Osteocyte (in vitro differentiated cells): ENCODE measurements around the gene LIMK2. TPM values are rescaled to one million over a fixed set of nuclear protein-coding genes. Genes with fewer than 3 reads are reported as not detected.

ENCODE experiments used
- DNase-seq: peaks from one replicate; pipeline ENCODE4 v3.0.0; 2021; ENCODE audit warnings: mixed read lengths; ENCODE audit not compliant: unreplicated experiment; ENCODE audit errors: extremely low spot score
- H3K27ac Mint-ChIP-seq: one replicate; pipeline ENCODE4 v1.8.0; 2021; ENCODE audit warnings: mild to moderate bottlenecking, mixed read lengths; ENCODE audit not compliant: unreplicated experiment
- H3K27me3 Mint-ChIP-seq: one replicate; pipeline ENCODE4 v1.8.0; 2021; ENCODE audit warnings: mixed read lengths; ENCODE audit not compliant: unreplicated experiment
- H3K36me3 Mint-ChIP-seq: one replicate; pipeline ENCODE4 v1.8.0; 2021; ENCODE audit warnings: mixed read lengths; ENCODE audit not compliant: unreplicated experiment
- H3K4me1 Mint-ChIP-seq: one replicate; pipeline ENCODE4 v1.8.0; 2021; ENCODE audit warnings: mixed read lengths; ENCODE audit not compliant: unreplicated experiment
- H3K4me3 Mint-ChIP-seq: one replicate; pipeline ENCODE4 v1.8.0; 2021; ENCODE audit warnings: mild to moderate bottlenecking, moderate library complexity, mixed read lengths; ENCODE audit not compliant: unreplicated experiment
- H3K9me3 Mint-ChIP-seq: one replicate; pipeline ENCODE4 v1.8.0; 2021; ENCODE audit warnings: mixed read lengths; ENCODE audit not compliant: unreplicated experiment
- CTCF ChIP-seq: fragments of 200-600 bp; sonication (generic); IDR thresholded peaks from 2 replicates; pipeline ENCODE4 v1.5.0; 2021; ENCODE audit warnings: antibody characterized with exemption, mild to moderate bottlenecking, moderate library complexity
- total RNA-seq: library from RNA; stranded (reverse); gene quantifications from 2 replicates; pipeline ENCODE4 v1.2.1, GENCODE V29; 2021

Gene LIMK2
- total RNA-seq, 1 donor from 2014 or later: 49.8 TPM

GRCh38 chr22:31282748-31283468 is 70.8 kb downstream of the LIMK2 start:
- H3K27ac Mint-ChIP-seq: no peak overlapping the region
- no peaks in the 10 kb centered on the region for H3K27me3 Mint-ChIP-seq
- TF ChIP-seq CTCF: no peak

DNA sequence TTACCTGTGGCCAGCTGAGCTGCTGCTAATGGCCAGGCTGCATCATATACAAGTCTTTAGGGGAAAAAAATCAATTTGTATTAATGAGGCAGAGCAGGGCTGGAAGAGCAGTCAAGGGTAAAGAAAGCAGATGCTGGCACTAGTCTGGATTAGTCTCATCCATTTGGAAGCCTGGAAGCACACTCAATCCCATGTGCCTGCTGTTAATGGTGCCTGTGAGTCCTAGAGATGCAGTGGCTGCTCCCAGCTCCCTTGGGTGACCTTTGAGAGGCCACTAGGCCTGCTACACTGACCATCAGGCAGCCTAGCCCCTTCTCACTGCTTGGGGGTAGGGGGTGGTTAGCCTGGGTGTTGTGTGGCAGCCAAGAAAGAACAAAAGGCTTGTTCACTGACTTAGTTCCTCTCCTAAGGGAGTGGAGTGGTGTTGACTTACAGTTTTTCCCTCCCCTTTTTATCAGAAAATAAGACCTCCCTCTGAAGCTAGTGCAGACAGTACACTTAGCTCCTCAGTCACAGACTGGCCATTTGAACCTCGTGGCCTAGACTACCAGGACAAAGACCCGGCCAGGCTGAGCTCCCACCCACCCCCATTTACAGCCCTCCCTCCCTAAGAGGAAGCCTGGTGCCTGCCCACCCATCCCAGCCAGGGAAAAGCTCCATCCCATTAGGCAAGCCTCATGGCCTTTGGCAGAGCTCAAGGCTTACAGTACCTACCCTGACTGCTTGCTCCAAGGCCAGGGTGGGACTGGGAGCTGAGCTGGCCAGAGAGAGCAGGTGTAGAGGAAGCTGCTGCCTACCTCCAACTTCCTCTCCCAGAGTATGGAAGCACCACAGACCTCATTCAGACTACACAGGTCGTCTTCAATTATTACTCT is 72.4 kb downstream of the LIMK2 start:
- no peak for TF ChIP-seq CTCF
- Mint-ChIP-seq H3K4me3 (no peak overlapping the region), H3K36me3 (peaks cover 13% of the 10 kb centered on the region), H3K9me3 (no peaks in the 10 kb centered on the region), H3K27me3 (no peaks in the 10 kb centered on the region), H3K4me1 (no peaks in the 10 kb centered on the region), H3K27ac (no peak overlapping the region)
- DNase-seq: no peak

More at GRCh38 chr22:31282748-31283468, 70.8 kb downstream of the LIMK2 start:
- no peak overlapping the region for H3K4me3 Mint-ChIP-seq
- H3K36me3 Mint-ChIP-seq: peaks cover 13% of the 10 kb centered on the region
- no peak for DNase-seq
- H3K9me3 Mint-ChIP-seq: no peaks in the 10 kb centered on the region
- no peaks in the 10 kb centered on the region for H3K4me1 Mint-ChIP-seq

- H3K27ac Mint-ChIP-seq: no peak overlapping the region
Measured at GRCh38 chr22:31286360-31287255, 74.5 kb downstream of the LIMK2 start.

GRCh38 chr22:31287818-31288495 is 75.9 kb downstream of the LIMK2 start:
- Mint-ChIP-seq H3K4me3 (no peak overlapping the region), H3K36me3 (peaks cover 11% of the 10 kb centered on the region)
- TF ChIP-seq CTCF: no peak

More at GRCh38 chr22:31286360-31287255, 74.5 kb downstream of the LIMK2 start:
- H3K9me3 Mint-ChIP-seq: no peaks in the 10 kb centered on the region
- no peaks in the 10 kb centered on the region for H3K27me3 Mint-ChIP-seq
- H3K36me3 Mint-ChIP-seq: peaks cover 13% of the 10 kb centered on the region
- H3K4me3 Mint-ChIP-seq: no peak overlapping the region
- H3K4me1 Mint-ChIP-seq: peaks cover 10% of the 10 kb centered on the region
- DNase-seq: no peak
- TF ChIP-seq CTCF: no peak

More at GRCh38 chr22:31287818-31288495, 75.9 kb downstream of the LIMK2 start:
- Mint-ChIP-seq H3K4me1 (peaks cover 20% of the 10 kb centered on the region), H3K27me3 (no peaks in the 10 kb centered on the region), H3K27ac (no peak overlapping the region), H3K9me3 (no peaks in the 10 kb centered on the region)
- DNase-seq: no peak
